Transverse colon (tissue), 4 donors: ENCODE measurements around the gene UNK. TPM values are rescaled to one million over a fixed set of nuclear protein-coding genes. Genes with fewer than 3 reads are reported as not detected.

Experiments used
- DNase-seq: peaks from one replicate; pipeline ENCODE4 v3.0.0-alpha.2; 2019
- H3K27ac ChIP-seq, 4 donors: fragments of 200-600 bp; sonication (generic); 2 replicates each; pipeline ENCODE4 v1.5.1; 2016 to 2018; ENCODE audit warnings: inconsistent platforms in 4 of 4
- H3K27me3 ChIP-seq: fragments of 200-600 bp; sonication (generic); 2 replicates; pipeline ENCODE4 v1.5.1; 2017; ENCODE audit warnings: inconsistent platforms
- H3K36me3 ChIP-seq, 4 donors: fragments of 200-600 bp; sonication (generic); 2 replicates each; pipeline ENCODE4 v1.5.1; 2017 to 2019; ENCODE audit warnings: inconsistent platforms in 4 of 4
- H3K4me1 ChIP-seq, 4 donors: fragments of 200-600 bp; sonication (generic); 2 replicates each; pipeline ENCODE4 v1.5.1; 2017 to 2020; ENCODE audit warnings: inconsistent platforms in 4 of 4
- H3K4me3 ChIP-seq, 4 donors: fragments of 200-600 bp; sonication (generic); 1 replicate in 1 of 4; 2 replicates in 3 of 4; pipeline versions ENCODE4 v1.5.1 to v1.6.1; 2017 to 2019; ENCODE audit warnings: inconsistent platforms in 4 of 4
- H3K9me3 ChIP-seq, 2 donors: fragments of 200-600 bp; sonication (generic); 2 replicates each; pipeline ENCODE4 v1.5.1; 2017 to 2019; ENCODE audit warnings: inconsistent platforms in 2 of 2
- CTCF ChIP-seq, 5 experiments: fragments of 200-600 bp in 3 of 5; fragments of 450-650 bp in 2 of 5; sonication (generic) in 3 of 5; IDR thresholded peaks; 1 replicate in 2 of 5; 2 replicates in 3 of 5; pipeline ENCODE4 v1.5.1; 2016 to 2017; ENCODE audit warnings: antibody characterized with exemption in 5 of 5, inconsistent platforms in 3 of 5, mild to moderate bottlenecking in 2 of 5, moderate library complexity in 1 of 5
- EP300 ChIP-seq: sonication (generic); formaldehyde crosslinking; IDR thresholded peaks from one replicate; pipeline ENCODE4 v1.6.1; 2017; ENCODE audit warnings: antibody characterized with exemption, low read depth
- POLR2A ChIP-seq: fragments of 450-650 bp; IDR thresholded peaks from one replicate; pipeline ENCODE4 v1.6.1; 2016; ENCODE audit warnings: antibody characterized with exemption, mild to moderate bottlenecking, moderate library complexity
- POLR2AphosphoS5 ChIP-seq, 3 donors: sonication (generic); formaldehyde crosslinking; IDR thresholded peaks; one replicate each; pipeline ENCODE4 v1.6.1; 2016; ENCODE audit warnings: antibody characterized with exemption in 3 of 3
- WGBS, 2 donors: methylation state at CpG; one replicate each; pipeline ENCODE4 v1.1.5; 2018; ENCODE audit warnings: low coverage in 1 of 2; 5-methylcytosine and 5-hydroxymethylcytosine counted together
- in situ Hi-C, 4 donors: fragments of 200-750 bp; cut with MboI; loops; one replicate each; pipeline versions ENCODE4 v1.15.0 to v1.15.1; 2017; ENCODE audit warnings: low sequenced_read_pairs in 3 of 4, low pct_ligation_motif_present in 1 of 4, low pct_unique_long_range_greater_than_20kb in 1 of 4
- intact Hi-C: fragments of 100-400 bp; cut with DNase I; formaldehyde crosslinking; loops from one replicate; pipeline ENCODE4 v1.15.1; 2023; ENCODE audit warnings: low total_unique reads
- total RNA-seq, 4 donors: library from RNA; depleted of rRNA; stranded (reverse); fragments of >200 nt; gene quantifications; one replicate each; pipeline ENCODE4 v1.1.0, GENCODE V29; 2016

Gene UNK
- total RNA-seq, 4 donors from 2014 or later = 24.0 to 99.1 (median 63.1) TPM

- intact Hi-C loops (no loop called here), in situ Hi-C loops (no loop called here)
- Histone ChIP-seq H3K4me1 (peaks cover 0 to 13% (median 0%) of the 10 kb centered on the region in 4 donors), H3K9me3 (no peaks in the 10 kb centered on the region), H3K27me3 (no peaks in the 10 kb centered on the region), H3K27ac (no peak overlapping the region), H3K36me3 (no peaks in the 10 kb centered on the region), H3K4me3 (no peak overlapping the region)
- DNase-seq = no peak
- no peak for TF ChIP-seq EP300
- no peak for TF ChIP-seq POLR2AphosphoS5 (IDR thresholded peaks at IDR 0.05)
- no peak for TF ChIP-seq POLR2A
- TF ChIP-seq CTCF (IDR thresholded peaks at IDR 0.05) = no peak
- WGBS, 2 donors = 78 to 91% methylated on average over 11 to 21 of the region's 25 CpGs
These were observed 49.8 kb downstream of the UNK start for GRCh38 chr17:75834279-75834920.

DNA sequence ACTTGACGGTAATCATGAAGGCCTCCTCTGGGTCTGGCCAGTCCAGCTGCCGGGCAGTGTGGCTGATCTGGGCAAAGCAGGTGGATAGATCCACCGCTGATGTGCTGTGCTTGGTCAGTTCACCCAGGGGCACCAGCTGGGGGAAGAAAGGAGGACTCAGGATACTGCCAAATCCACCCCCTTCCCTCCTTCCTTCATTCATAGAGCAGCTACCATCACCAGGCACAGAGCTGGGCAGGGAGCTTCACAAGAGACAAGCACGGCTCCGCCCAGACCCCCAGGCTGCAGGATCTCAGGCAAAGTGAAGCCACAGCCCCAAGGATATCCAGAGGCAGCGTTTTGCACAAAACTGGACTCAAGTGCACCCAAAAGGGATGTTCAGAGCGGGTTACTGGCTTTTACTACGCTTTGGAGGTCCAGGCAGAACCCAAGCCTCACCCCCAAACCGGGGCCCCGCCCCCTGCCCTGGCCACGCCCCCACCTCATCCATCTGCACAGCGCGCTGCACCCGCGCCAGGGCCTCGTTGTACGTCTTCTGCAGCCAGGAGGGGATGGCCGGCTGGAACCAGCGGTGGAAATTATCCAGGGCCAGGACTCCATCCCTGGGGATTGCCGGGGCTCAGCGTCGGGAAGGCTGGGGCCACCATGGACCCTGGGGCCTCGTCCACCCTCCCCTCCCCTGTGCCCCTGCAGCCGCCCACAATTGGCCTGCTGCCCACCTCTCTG is 50.5 kb downstream of the UNK start:
- in situ Hi-C loops (no loop called here), intact Hi-C loops (no loop called here)
- WGBS, 2 donors = 83 to 100% methylated on average over 5 to 19 of the region's 24 CpGs
- Histone ChIP-seq H3K4me3 (no peak overlapping the region), H3K27me3 (no peaks in the 10 kb centered on the region), H3K4me1 (peaks cover 0 to 13% (median 0%) of the 10 kb centered on the region in 4 donors), H3K9me3 (no peaks in the 10 kb centered on the region), H3K36me3 (no peaks in the 10 kb centered on the region), H3K27ac (no peak overlapping the region)
- TF ChIP-seq POLR2AphosphoS5 (IDR thresholded peaks at IDR 0.05) (no peak), CTCF (IDR thresholded peaks at IDR 0.05) (no peak), EP300 (no peak), POLR2A (no peak)
- DNase-seq = no peak

DNA sequence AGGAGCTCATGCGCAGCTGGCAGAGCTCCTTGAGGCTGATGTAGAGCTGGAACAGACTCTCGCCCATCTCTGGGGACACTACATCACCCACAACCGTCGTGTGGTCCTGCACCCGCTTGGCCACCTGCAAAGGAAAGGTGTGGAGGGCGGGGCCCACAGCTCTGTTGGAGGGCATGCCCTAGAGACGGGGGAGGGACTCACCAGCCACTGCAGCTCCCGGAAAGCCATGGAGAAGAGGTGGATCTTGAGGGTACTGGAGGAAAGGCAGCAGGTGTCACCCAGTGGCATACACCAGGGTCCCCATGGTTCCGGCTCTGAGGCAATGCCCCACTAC is 51.0 kb downstream of the UNK start:
- in situ Hi-C loops (no loop called here), intact Hi-C loops (no loop called here)
- 62% methylated on average over 9 of the region's 9 CpGs; no CpG with 5 or more reads in 1 of the 2 donors for WGBS, 2 donors
- Histone ChIP-seq H3K4me1 (peaks cover 0 to 12% (median 0%) of the 10 kb centered on the region in 4 donors), H3K27ac (no peak overlapping the region), H3K4me3 (no peak overlapping the region), H3K36me3 (no peaks in the 10 kb centered on the region), H3K27me3 (no peaks in the 10 kb centered on the region), H3K9me3 (no peaks in the 10 kb centered on the region)
- no peak for DNase-seq
- TF ChIP-seq CTCF (IDR thresholded peaks at IDR 0.05) (no peak), POLR2AphosphoS5 (IDR thresholded peaks at IDR 0.05) (no peak), POLR2A (no peak), EP300 (no peak)

DNA sequence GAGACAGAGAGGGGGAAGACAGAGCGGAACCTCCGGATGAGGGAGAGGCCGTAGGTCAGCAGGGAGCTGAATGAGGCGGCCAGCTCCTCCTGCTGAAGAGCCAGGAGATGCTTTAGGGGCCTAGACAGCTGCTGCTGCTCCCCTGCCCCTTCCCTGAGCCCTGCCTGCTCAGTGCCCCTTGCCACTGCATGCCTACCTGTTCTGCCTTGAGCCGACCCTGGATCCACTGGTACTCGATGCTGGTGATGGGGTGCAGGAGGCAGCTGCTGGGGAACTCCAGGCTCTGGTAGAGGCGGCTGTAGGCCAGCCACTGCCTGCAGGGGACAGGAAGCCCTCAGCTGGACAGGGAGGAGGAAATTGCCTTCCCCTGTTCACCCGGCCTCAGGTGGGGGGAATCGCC is 52.0 kb downstream of the UNK start:
- no peaks in the 10 kb centered on the region for H3K27me3 ChIP-seq
- H3K36me3 ChIP-seq = no peaks in the 10 kb centered on the region
- in situ Hi-C loops (no loop called here), intact Hi-C loops (no loop called here)
- no peaks in the 10 kb centered on the region for H3K9me3 ChIP-seq
- no peak overlapping the region for H3K27ac ChIP-seq
- H3K4me1 ChIP-seq = peaks cover 0 to 4% (median 0%) of the 10 kb centered on the region in 4 donors
- 86 to 100% methylated on average over 2 to 9 of the region's 9 CpGs for WGBS, 2 donors
- no peak for DNase-seq
- TF ChIP-seq POLR2A = no peak
- TF ChIP-seq POLR2AphosphoS5 (IDR thresholded peaks at IDR 0.05) = no peak
- no peak for TF ChIP-seq EP300
- no peak for TF ChIP-seq CTCF (IDR thresholded peaks at IDR 0.05)
- no peak overlapping the region for H3K4me3 ChIP-seq
